ENCODE measurements around the gene AURKB. TPM values are rescaled to one million over a fixed set of nuclear protein-coding genes. Genes with fewer than 3 reads are reported as not detected.

The AURKB gene
- total RNA-seq, 4 donors from 2014 or later, result 11.2 to 43.7 (median 20.3) TPM

DNA sequence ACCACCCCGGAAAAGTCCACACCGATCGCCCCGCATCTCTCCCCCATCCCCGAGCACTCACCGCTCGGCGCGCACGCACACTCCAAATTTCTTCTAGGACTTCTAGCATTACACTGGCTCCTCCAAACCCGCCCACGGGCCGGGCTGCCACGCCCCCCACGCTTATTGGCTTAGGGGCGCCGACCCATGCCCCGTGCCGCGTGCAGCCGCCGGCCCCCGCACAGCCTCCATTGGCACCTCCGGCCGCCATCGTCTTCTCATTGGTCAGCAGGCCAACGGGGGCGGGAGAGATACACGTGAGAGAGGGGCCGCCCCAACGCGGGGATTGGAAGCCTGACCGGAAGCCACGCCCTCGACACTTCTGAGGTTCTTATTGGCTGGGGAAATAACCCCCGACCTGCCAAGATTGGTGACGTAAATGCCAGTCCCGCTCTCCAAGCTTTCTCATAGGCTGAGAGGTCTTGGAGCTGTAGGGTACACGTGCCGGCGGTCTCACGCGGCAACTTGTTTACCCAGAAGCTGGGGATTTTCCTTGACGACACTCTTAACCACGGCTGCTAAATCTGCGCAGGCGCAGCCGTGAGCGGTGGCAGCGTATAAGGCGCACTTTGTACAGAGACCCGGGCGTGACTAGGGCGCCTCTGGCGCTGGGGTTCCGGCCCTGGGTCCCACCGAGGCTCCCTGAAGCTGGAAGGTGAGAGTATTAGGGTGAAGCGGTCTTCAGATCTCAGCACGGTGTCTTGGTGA is 54.0 kb downstream of the AURKB start:
- peak; percentile 100 for DNase-seq
- Histone ChIP-seq H3K27me3 (no peaks in the 10 kb centered on the region), H3K9me3 (no peaks in the 10 kb centered on the region), H3K4me1 (peaks cover 29 to 82% (median 42%) of the 10 kb centered on the region in 3 donors), H3K27ac (peak overlapping the region; percentile 99 to 100 (median 100)), H3K36me3 (peaks cover 5 to 33% (median 7%) of the 10 kb centered on the region in 3 donors), H3K4me3 (peak overlapping the region; percentile 66 to 94 (median 82))
- 0% methylated on average over 15 to 24 of the region's 59 CpGs for WGBS, 2 donors
- intact Hi-C loops (cut with DNase I), result no loop called here
- TF ChIP-seq, protein P1, sequence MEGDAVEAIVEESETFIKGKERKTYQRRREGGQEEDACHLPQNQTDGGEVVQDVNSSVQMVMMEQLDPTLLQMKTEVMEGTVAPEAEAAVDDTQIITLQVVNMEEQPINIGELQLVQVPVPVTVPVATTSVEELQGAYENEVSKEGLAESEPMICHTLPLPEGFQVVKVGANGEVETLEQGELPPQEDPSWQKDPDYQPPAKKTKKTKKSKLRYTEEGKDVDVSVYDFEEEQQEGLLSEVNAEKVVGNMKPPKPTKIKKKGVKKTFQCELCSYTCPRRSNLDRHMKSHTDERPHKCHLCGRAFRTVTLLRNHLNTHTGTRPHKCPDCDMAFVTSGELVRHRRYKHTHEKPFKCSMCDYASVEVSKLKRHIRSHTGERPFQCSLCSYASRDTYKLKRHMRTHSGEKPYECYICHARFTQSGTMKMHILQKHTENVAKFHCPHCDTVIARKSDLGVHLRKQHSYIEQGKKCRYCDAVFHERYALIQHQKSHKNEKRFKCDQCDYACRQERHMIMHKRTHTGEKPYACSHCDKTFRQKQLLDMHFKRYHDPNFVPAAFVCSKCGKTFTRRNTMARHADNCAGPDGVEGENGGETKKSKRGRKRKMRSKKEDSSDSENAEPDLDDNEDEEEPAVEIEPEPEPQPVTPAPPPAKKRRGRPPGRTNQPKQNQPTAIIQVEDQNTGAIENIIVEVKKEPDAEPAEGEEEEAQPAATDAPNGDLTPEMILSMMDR (IDR thresholded peaks at IDR 0.05), result peak in 4 of 6 experiments; percentile 15 to 21 (median 16)
- TF ChIP-seq POLR2A (IDR thresholded peaks at IDR 0.05), result peak in 3 of 4 donors; percentile 97 to 100 (median 100)

DNA sequence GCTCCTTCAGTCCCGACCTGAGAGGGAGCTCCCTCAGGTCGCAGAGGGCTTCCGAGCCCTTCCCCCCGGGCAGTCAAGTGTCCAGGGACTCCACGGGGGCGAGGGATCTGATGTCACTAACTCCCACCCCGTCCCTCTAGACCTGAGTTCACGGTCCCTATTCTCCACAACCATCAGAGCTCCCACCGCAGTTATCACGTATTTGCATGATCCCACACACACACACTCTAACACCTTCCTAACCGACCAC is 54.5 kb downstream of the AURKB start:
- Histone ChIP-seq H3K4me1 (peaks cover 24 to 82% (median 42%) of the 10 kb centered on the region in 3 donors), H3K27ac (peak overlapping the region; percentile 99 to 100 (median 100)), H3K27me3 (no peaks in the 10 kb centered on the region), H3K4me3 (peak overlapping the region; percentile 66 to 94 (median 82)), H3K36me3 (peaks cover 4 to 29% (median 5%) of the 10 kb centered on the region in 3 donors), H3K9me3 (no peaks in the 10 kb centered on the region)
- DNase-seq, result no peak
- 0 to 1% methylated on average over 7 to 11 of the region's 11 CpGs for WGBS, 2 donors
- intact Hi-C loops (cut with DNase I), result no loop called here
- TF ChIP-seq POLR2A (IDR thresholded peaks at IDR 0.05), result peak in 1 of 4 donors; percentile 58
- TF ChIP-seq, protein P1 (IDR thresholded peaks at IDR 0.05), result no peak

DNA sequence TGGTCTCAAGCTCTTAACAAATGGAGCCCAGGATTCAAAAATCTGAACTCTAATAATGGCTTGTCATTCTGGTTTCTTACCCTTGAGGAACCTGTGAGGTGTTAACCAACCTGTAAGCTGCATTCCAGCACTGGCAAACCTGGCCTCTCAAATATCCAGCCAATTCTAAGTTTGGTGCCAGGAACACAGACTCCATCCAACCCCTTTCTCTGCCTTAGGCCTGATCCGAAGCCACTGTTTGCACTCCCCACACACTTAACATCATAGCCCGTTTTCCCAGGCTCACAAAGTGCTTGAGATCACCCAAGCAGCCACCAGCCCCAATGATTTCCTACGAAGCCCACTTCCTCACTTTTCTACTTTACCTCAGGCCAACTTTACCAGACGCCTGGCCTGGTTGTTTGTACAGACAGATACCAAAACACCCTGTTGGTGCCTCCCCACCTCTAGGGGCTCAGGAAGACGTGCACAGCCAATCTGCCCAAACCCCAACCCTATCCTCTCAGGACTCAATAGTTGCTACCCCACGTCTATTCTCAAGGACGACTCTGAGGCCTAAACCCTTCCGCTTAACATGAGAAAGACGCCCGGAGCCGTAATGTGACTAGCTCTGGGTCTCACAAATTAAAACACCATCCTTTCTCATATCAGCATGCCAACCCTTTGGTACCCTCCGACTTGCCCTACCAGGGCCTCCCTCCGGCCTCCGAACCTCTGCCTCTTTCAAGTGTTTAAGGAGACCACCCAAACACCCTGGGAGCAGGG is 55.0 kb downstream of the AURKB start:
- peak overlapping the region; percentile 66 to 94 (median 82) for H3K4me3 ChIP-seq
- no peaks in the 10 kb centered on the region for H3K27me3 ChIP-seq
- H3K27ac ChIP-seq, result peak overlapping the region; percentile 99 to 100 (median 100)
- peaks cover 21 to 82% (median 42%) of the 10 kb centered on the region in 3 donors for H3K4me1 ChIP-seq
- intact Hi-C loops (cut with DNase I), result no loop called here
- WGBS, 2 donors, result 18 to 29% methylated on average over 9 to 13 of the region's 14 CpGs
- no peak for DNase-seq
- TF ChIP-seq POLR2A (IDR thresholded peaks at IDR 0.05), result peak in 2 of 4 donors; percentile 22 to 41
- TF ChIP-seq, protein P1 (IDR thresholded peaks at IDR 0.05), result no peak
- no peaks in the 10 kb centered on the region for H3K9me3 ChIP-seq
- peaks cover 2 to 29% (median 10%) of the 10 kb centered on the region in 3 donors for H3K36me3 ChIP-seq

Other genes with a start within 250 kb of the AURKB start
- gene GUCY2D, start 208.0 kb downstream of the AURKB start, total RNA-seq, result not detected
- gene ALOX15B, start 171.5 kb downstream of the AURKB start, total RNA-seq, result 100 to 1,000 TPM in 1 of 4 donors, 10 to 100 TPM in 3; 24.0 to 104 (median 50.5) TPM
- 10 to 100 TPM in 2 of 4 donors, 1 to 10 TPM in 1, under 1 TPM in 1; 0.76 to 34.6 (median 10.8) TPM for gene ALOX12B, start 122.9 kb downstream of the AURKB start, total RNA-seq
- gene ALOXE3, start 92.1 kb downstream of the AURKB start, total RNA-seq, result 1 to 10 TPM in 2 of 4 donors, under 1 TPM in 1, not detected in 1; 0.30 to 8.8 (median 2.2) TPM
- gene HES7, start 86.5 kb downstream of the AURKB start, total RNA-seq, result not detected
- 10 to 100 TPM; 33.6 to 95.0 (median 56.3) TPM for gene PER1, start 58.2 kb downstream of the AURKB start, total RNA-seq
- 10 to 100 TPM in 3 of 4 donors, 1 to 10 TPM in 1; 6.2 to 20.4 (median 12.0) TPM for gene VAMP2, start 47.6 kb downstream of the AURKB start, total RNA-seq
- 10 to 100 TPM; 12.7 to 21.7 (median 15.5) TPM for gene TMEM107, start 34.2 kb downstream of the AURKB start, total RNA-seq
- 10 to 100 TPM in 3 of 4 donors, 1 to 10 TPM in 1; 8.8 to 16.5 (median 13.4) TPM for gene BORCS6, start 20.4 kb downstream of the AURKB start, total RNA-seq
- gene CTC1, start 37.5 kb upstream of the AURKB start, total RNA-seq, result 10 to 100 TPM in 2 of 4 donors, 1 to 10 TPM in 2; 3.2 to 16.4 (median 11.0) TPM
- 10 to 100 TPM in 3 of 4 donors, 1 to 10 TPM in 1; 8.7 to 23.0 (median 17.9) TPM for gene PFAS, start 38.7 kb upstream of the AURKB start, total RNA-seq
- 10 to 100 TPM in 3 of 4 donors, 1 to 10 TPM in 1; 7.8 to 15.4 (median 12.6) TPM for gene RANGRF, start 78.1 kb upstream of the AURKB start, total RNA-seq
- 1 to 10 TPM in 2 of 4 donors, under 1 TPM in 2; 0.29 to 1.3 (median 1.1) TPM for gene SLC25A35, start 84.8 kb upstream of the AURKB start, total RNA-seq
- gene ARHGEF15, start 99.7 kb upstream of the AURKB start, total RNA-seq, result 1 to 10 TPM in 3 of 4 donors, under 1 TPM in 1; 0.27 to 7.6 (median 2.9) TPM
- gene ODF4, start 129.3 kb upstream of the AURKB start, total RNA-seq, result not detected
- gene RPL26, start 172.6 kb upstream of the AURKB start, total RNA-seq, result 1,000 to 10,000 TPM; 3,032 to 5,420 (median 3,306) TPM
- gene RNF222, start 187.3 kb upstream of the AURKB start, total RNA-seq, result 10 to 100 TPM in 3 of 4 donors, 1 to 10 TPM in 1; 8.1 to 21.8 (median 14.9) TPM
- gene NDEL1, start 225.3 kb upstream of the AURKB start, total RNA-seq, result 100 to 1,000 TPM in 1 of 4 donors, 10 to 100 TPM in 3; 67.5 to 107 (median 73.1) TPM